Kidney glomerular epithelial cell (primary cell): ENCODE measurements around the gene PHF8.
A peak's percentile ranks its signal among the peaks of the same experiment; 100 is the strongest.

Experiments used
- DNase-seq: peaks from one replicate; lab custom pipeline; 2025; lab: John Stamatoyannopoulos, UW

Gene PHF8

GRCh38 chrX:54044126-54044876 is at the start of gene PHF8:
PHF8 (minus strand) TSS chrX:54044473; CDS start chrX:54042728, 1,745 bp downstream.
- peak; percentile 74 for DNase-seq

GRCh38 chrX:54093571-54093970 is 49.3 kb upstream of the PHF8 start:
- no peak for DNase-seq

- no peak for DNase-seq
Observed at GRCh38 chrX:54093159-54093558, 48.9 kb upstream of the PHF8 start.

- no peak for DNase-seq
Observed at GRCh38 chrX:54090880-54091279, 46.6 kb upstream of the PHF8 start.

- DNase-seq, result no peak
Observed at GRCh38 chrX:54089191-54089590, 44.9 kb upstream of the PHF8 start.

- no peak for DNase-seq
Observed at GRCh38 chrX:54087661-54088060, 43.4 kb upstream of the PHF8 start.

GRCh38 chrX:54085666-54086065 is 41.4 kb upstream of the PHF8 start:
- no peak for DNase-seq

- DNase-seq, result no peak
Observed at GRCh38 chrX:54076903-54077302, 32.6 kb upstream of the PHF8 start.

GRCh38 chrX:54074826-54075225 is 30.6 kb upstream of the PHF8 start:
- no peak for DNase-seq

GRCh38 chrX:54067766-54068165 is 23.5 kb upstream of the PHF8 start:
- DNase-seq, result no peak

- no peak for DNase-seq
Observed at GRCh38 chrX:54066841-54067240, 22.6 kb upstream of the PHF8 start.

GRCh38 chrX:54064564-54064963 is 20.3 kb upstream of the PHF8 start:
- no peak for DNase-seq

- no peak for DNase-seq
Observed at GRCh38 chrX:54063361-54063760, 19.1 kb upstream of the PHF8 start.

GRCh38 chrX:54049801-54050200 is 5.5 kb upstream of the PHF8 start:
- no peak for DNase-seq

GRCh38 chrX:54048412-54048811 is 4.1 kb upstream of the PHF8 start:
- no peak for DNase-seq

GRCh38 chrX:54045563-54046228 is 1.4 kb upstream of the PHF8 start:
- no peak for DNase-seq

GRCh38 chrX:54044877-54045338 is 635 bp upstream of the PHF8 start:
- DNase-seq, result no peak

- peak; percentile 8 for DNase-seq
Observed at GRCh38 chrX:54043541-54044125, 640 bp downstream of the PHF8 start.

- DNase-seq, result no peak
Observed at GRCh38 chrX:54043056-54043455, 1.2 kb downstream of the PHF8 start.

GRCh38 chrX:54042609-54043021 is 1.7 kb downstream of the PHF8 start:
- DNase-seq, result peak; percentile 5

GRCh38 chrX:54030329-54030728 is 13.9 kb downstream of the PHF8 start:
- no peak for DNase-seq

GRCh38 chrX:54029529-54030143 is 14.6 kb downstream of the PHF8 start:
- DNase-seq, result no peak

- DNase-seq, result no peak
Observed at GRCh38 chrX:54024350-54024749, 19.9 kb downstream of the PHF8 start.
